SK-N-MC (cell line): Measurements from ENCODE around the gene DNHD1.

Experiments
- DNase-seq: peaks from one replicate; pipeline ENCODE4 v3.0.0-alpha.2; 2011; ENCODE audit warnings: low read depth, low spot score
- H3K27ac ChIP-seq: fragments of 200-600 bp; sonication (generic); 2 replicates; pipeline ENCODE4 v1.5.1; 2016; ENCODE audit warnings: mixed run types
- H3K36me3 ChIP-seq: fragments of 200-600 bp; sonication (generic); 2 replicates; pipeline ENCODE4 v1.6.1; 2017; ENCODE audit warnings: antibody characterized with exemption, low read length, mixed read lengths; ENCODE audit not compliant: insufficient read depth
- H3K4me3 ChIP-seq: fragments of 200-600 bp; sonication (generic); 2 replicates; pipeline ENCODE4 v1.5.1; 2016
- H3K9ac ChIP-seq: fragments of 200-600 bp; sonication (generic); 2 replicates; pipeline ENCODE4 v1.8.0; 2017; ENCODE audit warnings: mixed run types, mixed read lengths; ENCODE audit not compliant: insufficient read length
- H3K9me3 ChIP-seq: fragments of 200-600 bp; sonication (generic); 2 replicates; pipeline ENCODE4 v1.6.1; 2017; ENCODE audit warnings: low read depth, mild to moderate bottlenecking, antibody characterized with exemption, low read length, moderate library complexity, mixed read lengths
- EZH2 ChIP-seq: fragments of 200-600 bp; sonication (generic); IDR thresholded peaks from one replicate; pipeline ENCODE4 v1.6.1; 2017; ENCODE audit warnings: antibody characterized with exemption
- FOXP2 ChIP-seq: optimal IDR thresholded peaks from 2 replicates; pipeline ENCODE3; 2011; ENCODE audit warnings: mild to moderate bottlenecking, moderate library complexity; ENCODE audit not compliant: insufficient read depth; ENCODE audit errors: extremely low read length, control extremely low read depth
- POLR2AphosphoS5 ChIP-seq: IDR thresholded peaks from 2 replicates; pipeline ENCODE4 v1.6.1; 2012; ENCODE audit warnings: mild to moderate bottlenecking, low read depth, low read length, borderline replicate concordance

DNHD1 gene

DNA sequence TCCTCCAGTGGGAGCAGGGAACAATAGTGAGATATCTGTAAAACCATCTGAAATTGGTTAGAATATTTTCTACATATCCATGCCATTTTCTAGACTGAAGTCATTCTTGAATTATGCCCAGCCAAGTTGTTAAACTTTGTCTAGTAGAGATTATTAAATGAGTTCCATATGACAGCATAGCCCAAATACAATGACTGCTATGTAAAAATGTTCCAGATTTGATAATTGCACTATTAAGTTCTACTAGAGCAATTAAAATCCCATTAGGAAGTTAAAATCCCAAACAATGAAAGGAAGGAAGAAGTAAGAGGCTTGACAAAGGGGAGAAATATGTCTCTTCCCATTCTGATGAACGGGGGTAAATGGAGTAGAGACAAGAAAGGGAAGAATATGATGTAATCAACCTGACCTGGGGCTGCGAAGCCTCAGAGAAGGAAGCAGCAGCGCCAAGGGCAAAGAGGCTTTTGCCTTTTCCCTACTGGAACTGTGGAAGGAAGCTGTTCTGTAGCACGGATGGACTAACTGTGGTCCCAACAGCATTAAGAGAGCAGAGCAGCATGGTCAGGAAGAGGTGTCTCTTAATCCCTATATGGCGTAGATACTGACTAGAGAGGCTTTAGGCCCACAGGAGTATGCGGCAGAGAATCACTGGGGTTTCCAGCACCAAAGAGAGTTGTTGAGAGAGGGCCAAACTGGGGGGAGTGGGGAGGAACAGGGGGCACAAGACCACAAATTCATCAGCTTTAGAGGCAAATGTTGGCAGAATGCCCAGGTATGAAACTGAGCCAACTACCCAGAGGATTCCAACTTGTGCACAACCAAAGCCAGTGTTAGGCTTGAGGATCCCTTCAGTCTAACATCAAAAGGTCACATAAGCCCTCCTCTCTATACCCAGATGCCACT is 79.6 kb downstream of the DNHD1 start:
- Histone ChIP-seq H3K9ac (peak overlapping the region; percentile 48), H3K4me3 (peak overlapping the region; percentile 66), H3K9me3 (no peaks in the 10 kb centered on the region), H3K27ac (peak overlapping the region; percentile 97), H3K36me3 (no peaks in the 10 kb centered on the region)
- no peak for TF ChIP-seq EZH2
- TF ChIP-seq FOXP2: no peak
- no peak; the same call in 1 of the 2 replicates for TF ChIP-seq POLR2AphosphoS5
- DNase-seq: peak; percentile 76

GRCh38 chr11:6578134-6578533 is 81.1 kb downstream of the DNHD1 start:
- no peak for TF ChIP-seq FOXP2
- TF ChIP-seq POLR2AphosphoS5: no peak
- no peak for TF ChIP-seq EZH2
- no peak overlapping the region for H3K27ac ChIP-seq
- peaks cover 5% of the 10 kb centered on the region; the same call in 1 of the 2 replicates for H3K9me3 ChIP-seq

DNA sequence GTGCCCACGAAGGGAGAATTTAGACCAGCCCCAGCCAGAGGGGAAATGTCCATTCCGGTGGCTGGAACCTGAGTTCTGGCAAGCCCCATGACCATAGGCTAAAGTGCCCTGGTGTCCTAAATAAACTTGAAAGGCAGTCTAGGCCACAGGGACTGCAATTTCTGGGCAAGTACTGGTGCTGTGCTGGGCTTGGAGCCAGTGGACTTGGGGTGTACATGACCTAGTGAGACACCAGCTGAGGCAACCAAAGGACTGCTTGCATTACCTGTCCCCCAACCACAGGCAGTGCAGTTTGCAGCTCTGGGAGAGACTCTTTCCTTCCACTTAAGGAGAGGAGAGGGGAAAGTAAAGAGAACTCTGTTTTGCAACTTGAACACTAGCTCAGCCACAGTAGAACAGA is 82.6 kb downstream of the DNHD1 start:
- H3K27ac ChIP-seq: no peak overlapping the region
- no peak overlapping the region for H3K9ac ChIP-seq
- H3K4me3 ChIP-seq: no peak overlapping the region
- H3K36me3 ChIP-seq: no peaks in the 10 kb centered on the region
- no peak for DNase-seq
- H3K9me3 ChIP-seq: peaks cover 8% of the 10 kb centered on the region; the same call in 1 of the 2 replicates
- TF ChIP-seq EZH2 (no peak), POLR2AphosphoS5 (no peak), FOXP2 (no peak)

More at GRCh38 chr11:6578134-6578533, 81.1 kb downstream of the DNHD1 start:
- Histone ChIP-seq H3K9ac (no peak overlapping the region), H3K36me3 (no peaks in the 10 kb centered on the region), H3K4me3 (no peak overlapping the region)
- DNase-seq: no peak

DNA sequence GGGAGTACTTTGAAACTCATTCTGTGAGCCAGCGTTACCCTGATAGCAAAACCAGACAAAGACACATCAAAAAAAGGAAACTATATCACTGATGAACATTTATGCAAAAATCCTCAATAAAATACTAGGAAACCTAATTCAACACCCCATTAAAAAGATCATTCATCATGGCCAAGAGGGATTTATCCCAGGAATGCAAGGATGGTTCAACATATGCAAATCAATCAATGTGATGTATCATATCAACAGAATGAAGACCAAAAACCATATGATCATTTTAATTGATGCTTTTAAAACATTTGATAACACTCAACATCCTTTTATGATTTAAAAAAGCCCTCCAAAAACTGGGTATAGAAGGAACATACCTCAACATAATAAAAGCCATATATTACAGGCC is 86.5 kb downstream of the DNHD1 start:
- H3K27ac ChIP-seq: no peak overlapping the region
- no peak for DNase-seq
- TF ChIP-seq EZH2 (no peak), POLR2AphosphoS5 (no peak), FOXP2 (no peak)
- H3K36me3 ChIP-seq: no peaks in the 10 kb centered on the region
- peaks cover 8% of the 10 kb centered on the region; the same call in 1 of the 2 replicates for H3K9me3 ChIP-seq
- H3K4me3 ChIP-seq: no peak overlapping the region
- H3K9ac ChIP-seq: no peak overlapping the region

DNA sequence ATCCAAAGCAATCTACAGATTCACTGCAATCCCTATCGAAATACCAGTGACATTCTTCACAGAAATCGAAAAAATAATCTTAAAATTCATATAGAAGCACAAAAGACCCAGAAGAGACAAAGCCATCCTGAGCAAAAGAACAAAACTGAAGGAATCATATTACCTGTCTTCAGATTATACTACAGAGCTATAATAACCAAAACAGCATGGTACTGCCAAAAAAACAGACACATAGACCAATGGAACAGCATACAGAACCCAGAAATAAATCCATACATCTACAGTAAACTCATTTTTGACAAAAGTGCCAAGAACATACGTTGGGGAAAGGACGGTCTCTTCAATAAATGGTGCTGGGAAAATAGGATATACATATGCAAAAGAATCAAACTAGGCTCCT is 87.4 kb downstream of the DNHD1 start:
- no peak for DNase-seq

GRCh38 chr11:6586434-6587359 is 89.6 kb downstream of the DNHD1 start:
- Histone ChIP-seq H3K9me3 (peaks cover 8% of the 10 kb centered on the region; the same call in 1 of the 2 replicates), H3K9ac (no peak overlapping the region), H3K27ac (no peak overlapping the region), H3K36me3 (peaks cover under 1% of the 10 kb centered on the region; the same call in 1 of the 2 replicates), H3K4me3 (no peak overlapping the region)
- TF ChIP-seq FOXP2: no peak
- no peak for TF ChIP-seq EZH2
- TF ChIP-seq POLR2AphosphoS5: no peak
- no peak for DNase-seq

More for the DNA sequence above, 87.4 kb downstream of the DNHD1 start:
- Histone ChIP-seq H3K36me3 (no peaks in the 10 kb centered on the region), H3K9me3 (peaks cover 8% of the 10 kb centered on the region; the same call in 1 of the 2 replicates), H3K4me3 (no peak overlapping the region), H3K27ac (no peak overlapping the region), H3K9ac (no peak overlapping the region)
- no peak for TF ChIP-seq EZH2
- no peak for TF ChIP-seq FOXP2
- TF ChIP-seq POLR2AphosphoS5: no peak

DNA sequence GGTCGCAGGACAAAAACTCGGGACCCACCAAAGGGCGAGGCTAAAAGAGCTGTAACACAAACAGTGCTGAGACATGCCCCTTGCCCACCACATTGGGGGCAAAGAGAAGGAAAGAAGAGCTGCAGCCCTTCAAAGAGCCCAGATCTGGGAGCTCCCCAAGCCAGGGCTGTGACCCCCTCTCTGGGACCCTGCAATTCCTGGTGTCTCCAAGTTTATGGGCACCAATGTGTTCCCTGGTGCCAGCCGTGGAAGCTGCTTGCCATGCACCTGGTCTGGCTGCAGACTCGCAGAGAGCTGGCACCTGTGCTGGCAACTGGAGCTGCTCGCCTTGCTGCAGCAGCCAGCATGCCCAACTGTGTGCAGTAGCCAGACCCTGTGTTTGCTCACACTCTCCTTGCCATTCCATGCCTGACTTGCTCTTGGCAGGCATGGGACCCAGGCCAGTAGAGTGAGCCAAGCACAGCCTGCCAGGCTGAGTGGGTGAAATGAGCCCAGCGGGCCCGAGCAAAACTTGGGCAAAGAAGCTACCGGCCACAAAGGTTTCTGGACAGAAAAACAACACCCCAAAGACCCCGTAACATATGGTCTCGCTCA is 90.4 kb downstream of the DNHD1 start:
- H3K27ac ChIP-seq: no peak overlapping the region
- TF ChIP-seq EZH2 (no peak), FOXP2 (no peak), POLR2AphosphoS5 (no peak)
- no peak for DNase-seq
- H3K4me3 ChIP-seq: no peak overlapping the region
- H3K36me3 ChIP-seq: peaks cover 8% of the 10 kb centered on the region; the same call in 1 of the 2 replicates
- peaks cover 3% of the 10 kb centered on the region; the same call in 1 of the 2 replicates for H3K9me3 ChIP-seq
- H3K9ac ChIP-seq: no peak overlapping the region

DNA sequence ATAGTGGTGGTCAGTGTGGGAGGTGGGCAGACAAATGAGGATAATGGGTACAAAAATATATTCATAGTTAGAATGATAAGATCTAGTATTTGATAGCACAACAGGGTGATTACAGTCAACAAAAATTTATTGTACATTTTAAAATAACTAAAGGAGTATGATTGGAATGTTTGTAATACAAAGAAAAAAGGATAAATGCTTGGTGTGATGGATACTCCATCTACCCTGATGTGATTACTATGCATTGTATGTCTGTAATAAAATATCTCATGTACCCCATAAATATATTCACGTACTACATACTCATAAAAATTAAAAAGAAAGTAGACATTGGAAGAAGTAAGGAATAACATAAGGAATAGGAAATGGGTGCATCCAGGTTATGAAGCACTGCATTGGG is 90.9 kb downstream of the DNHD1 start:
- DNase-seq: no peak
- H3K27ac ChIP-seq: no peak overlapping the region

More for the DNA sequence above, 90.9 kb downstream of the DNHD1 start:
- Histone ChIP-seq H3K9me3 (peaks cover 2% of the 10 kb centered on the region; the same call in 1 of the 2 replicates), H3K36me3 (peaks cover 14% of the 10 kb centered on the region; the same call in 1 of the 2 replicates), H3K4me3 (no peak overlapping the region), H3K9ac (no peak overlapping the region)
- no peak for TF ChIP-seq FOXP2
- TF ChIP-seq POLR2AphosphoS5: no peak
- no peak for TF ChIP-seq EZH2
